Fibroblast of villous mesenchyme (primary cell): ENCODE results near the gene RBP7. TPM values are rescaled to one million over a fixed set of nuclear protein-coding genes. Genes with fewer than 3 reads are reported as not detected.
"Not testable (repeated sequence)": the region's sequence is repeated elsewhere in the genome, so short reads cannot be mapped to it uniquely, and the experiment has no call there.

ENCODE experiments used
- DNase-seq: peaks from one replicate; pipeline ENCODE4 v3.0.0-alpha.2; 2010; ENCODE audit warnings: low read depth
- H3K4me3 ChIP-seq: 2 replicates; pipeline ENCODE4 v1.5.1; 2011; ENCODE audit warnings: low read depth, mild to moderate bottlenecking, low read length
- CTCF ChIP-seq: IDR thresholded peaks from 2 replicates; pipeline ENCODE4 v1.5.1; 2012; ENCODE audit warnings: low read depth, mild to moderate bottlenecking, low read length; ENCODE audit not compliant: insufficient read depth
- total RNA-seq: library from RNA; depleted of rRNA; stranded (reverse); fragments of >200 nt; gene quantifications from 2 replicates; pipeline ENCODE4 v1.2.3, GENCODE V29; 2012

RBP7 gene
- total RNA-seq, 1 donor, result 0.43 TPM

- no peak for TF ChIP-seq CTCF
- H3K4me3 ChIP-seq, result no peak overlapping the region
- no peak for DNase-seq
Observed at GRCh38 chr1:10014016-10014415, 17.0 kb downstream of the RBP7 start.

- no peak for TF ChIP-seq CTCF
- no peak for DNase-seq
- no peak overlapping the region for H3K4me3 ChIP-seq
Observed at GRCh38 chr1:10019561-10019960, 22.5 kb downstream of the RBP7 start.

- DNase-seq, result no peak
- TF ChIP-seq CTCF, result no peak
- no peak overlapping the region for H3K4me3 ChIP-seq
Observed at GRCh38 chr1:10020086-10020485, 23.1 kb downstream of the RBP7 start.

- not testable (repeated sequence) for H3K4me3 ChIP-seq, DNase-seq
Observed at GRCh38 chr1:10020678-10021077, 23.6 kb downstream of the RBP7 start.

- H3K4me3 ChIP-seq, DNase-seq: not testable (repeated sequence)
Observed at GRCh38 chr1:10021992-10022391, 25.0 kb downstream of the RBP7 start.

GRCh38 chr1:10022656-10023055 lies 25.6 kb downstream of the RBP7 start:
- TF ChIP-seq CTCF, result no peak
- no peak overlapping the region for H3K4me3 ChIP-seq
- no peak for DNase-seq

- no peak for DNase-seq
- no peak for TF ChIP-seq CTCF
- no peak overlapping the region for H3K4me3 ChIP-seq
Observed at GRCh38 chr1:10025354-10025753, 28.3 kb downstream of the RBP7 start.

GRCh38 chr1:10027027-10027426 lies 30.0 kb downstream of the RBP7 start:
- TF ChIP-seq CTCF, result no peak
- DNase-seq, result no peak
- H3K4me3 ChIP-seq, result no peak overlapping the region

- H3K4me3 ChIP-seq, DNase-seq: not testable (repeated sequence)
Observed at GRCh38 chr1:10028956-10029500, 32.0 kb downstream of the RBP7 start.
